NCI-H1694 (cell line): ENCODE measurements around the gene TBX1.

Experiments
- DNase-seq: peaks from one replicate; lab custom pipeline; 2025; lab: John Stamatoyannopoulos, UW

Gene TBX1

GRCh38 chr22:19760058-19760950 is at the start of gene TBX1:
Gene TBX1 (plus strand): TSS chr22:19760778. CDS start chr22:19760844, 66 bp downstream.
- no peak for DNase-seq

DNA sequence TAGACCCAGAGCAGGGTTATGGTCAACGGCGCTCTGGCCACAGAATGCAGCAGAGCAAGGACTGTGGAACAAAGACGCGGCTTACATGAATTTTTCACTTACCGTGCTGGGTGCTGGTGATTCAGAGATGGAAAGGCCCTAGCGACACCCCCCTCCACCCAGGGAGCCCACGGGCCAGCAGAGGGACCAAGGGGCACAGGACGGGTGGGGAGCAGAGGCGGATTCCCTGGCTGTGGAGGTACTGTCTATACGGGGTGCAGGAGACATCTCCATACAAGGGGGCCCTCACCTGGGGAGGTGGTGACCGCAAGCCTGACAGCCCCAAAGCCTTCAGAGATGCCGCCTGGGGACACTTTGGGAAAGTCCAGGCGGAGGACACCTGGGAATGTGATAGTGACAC is 47.3 kb upstream of the TBX1 start:
- no peak for DNase-seq

- no peak for DNase-seq
Measured at GRCh38 chr22:19713650-19714311, 46.8 kb upstream of the TBX1 start.

DNA sequence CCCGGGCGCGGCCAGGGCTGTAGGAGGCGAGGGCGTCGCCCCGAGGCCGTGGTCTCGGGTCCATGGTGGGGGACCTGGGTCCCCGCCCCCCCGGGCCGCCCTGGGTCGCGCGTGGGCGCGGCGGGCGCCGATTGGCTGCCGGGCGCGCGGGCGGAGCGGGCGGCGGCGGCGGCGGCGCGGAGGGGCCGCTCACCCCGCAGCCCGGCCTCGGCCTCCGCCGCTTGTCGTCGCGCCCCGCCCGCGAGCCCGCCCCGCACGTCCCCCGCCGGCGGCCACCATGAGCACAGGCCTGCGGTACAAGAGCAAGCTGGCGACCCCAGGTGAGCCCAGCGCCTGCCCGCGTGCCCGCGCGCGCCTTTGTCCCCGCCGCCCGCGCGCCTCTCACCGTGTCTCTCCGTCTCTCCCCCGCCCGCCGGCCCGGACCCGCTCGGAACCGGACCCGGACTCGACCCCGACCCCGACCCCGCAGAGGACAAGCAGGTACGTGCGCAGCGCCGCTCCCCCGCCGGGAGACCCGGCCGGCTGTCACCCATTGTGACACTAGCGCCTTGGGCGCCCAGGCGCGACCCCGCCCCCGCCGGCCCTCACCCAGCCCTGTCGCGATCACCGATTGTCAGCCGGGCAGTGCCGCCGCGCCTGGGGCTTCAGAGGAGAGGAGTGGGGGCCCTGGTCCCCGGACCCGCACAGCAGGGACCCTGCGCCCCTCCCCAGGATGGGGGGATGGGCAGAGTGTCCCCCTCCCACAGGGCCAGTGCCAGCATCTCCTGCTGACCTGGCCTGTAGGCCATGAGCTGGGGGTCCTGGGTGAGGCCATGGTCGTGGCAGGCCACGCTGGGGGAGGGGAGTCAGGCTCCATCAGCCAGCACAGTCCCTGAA is 46.0 kb upstream of the TBX1 start, which contains the start of gene SEPTIN5:
Gene SEPTIN5 (plus strand): TSS at position 192 of the 876 bp plus-strand sequence. CDS start 86 bp downstream, at position 278.
- DNase-seq: no peak

DNA sequence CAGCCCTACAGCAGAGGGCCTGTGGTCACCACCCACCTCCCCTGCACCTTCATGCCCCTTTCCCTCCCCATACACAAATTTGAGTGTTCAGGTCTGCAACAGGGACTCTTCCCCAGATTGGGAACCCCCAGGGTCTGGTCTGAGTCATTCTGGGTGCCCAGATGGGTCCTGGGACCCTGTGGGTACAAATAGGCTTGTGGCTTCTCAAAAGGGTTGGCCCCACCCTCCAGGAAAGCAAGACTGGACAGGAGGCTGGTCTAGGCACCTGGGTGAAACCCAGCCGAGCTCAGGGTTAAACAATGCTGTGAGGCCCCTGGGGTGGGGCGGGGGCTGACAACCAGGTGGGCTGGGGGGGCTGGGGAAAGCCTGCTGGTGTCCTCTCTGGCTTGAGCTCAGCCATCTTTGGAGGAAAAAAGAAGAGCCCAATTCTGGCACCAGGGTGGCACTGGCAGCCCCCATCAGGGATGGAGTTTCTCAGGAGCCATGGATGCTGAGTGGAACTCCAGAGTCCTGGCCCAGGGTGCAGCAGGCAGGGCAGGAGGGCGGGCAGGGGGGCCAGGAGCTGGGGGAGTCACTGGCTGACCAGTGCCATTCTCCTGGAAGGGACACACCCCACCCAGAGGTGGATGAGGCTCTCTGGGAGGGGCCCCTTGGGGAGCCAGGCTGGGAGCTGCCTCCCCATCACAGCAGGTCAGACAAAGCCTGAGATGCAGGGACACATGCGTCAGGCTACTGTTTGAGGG is 45.2 kb upstream of the TBX1 start:
- DNase-seq: no peak

DNA sequence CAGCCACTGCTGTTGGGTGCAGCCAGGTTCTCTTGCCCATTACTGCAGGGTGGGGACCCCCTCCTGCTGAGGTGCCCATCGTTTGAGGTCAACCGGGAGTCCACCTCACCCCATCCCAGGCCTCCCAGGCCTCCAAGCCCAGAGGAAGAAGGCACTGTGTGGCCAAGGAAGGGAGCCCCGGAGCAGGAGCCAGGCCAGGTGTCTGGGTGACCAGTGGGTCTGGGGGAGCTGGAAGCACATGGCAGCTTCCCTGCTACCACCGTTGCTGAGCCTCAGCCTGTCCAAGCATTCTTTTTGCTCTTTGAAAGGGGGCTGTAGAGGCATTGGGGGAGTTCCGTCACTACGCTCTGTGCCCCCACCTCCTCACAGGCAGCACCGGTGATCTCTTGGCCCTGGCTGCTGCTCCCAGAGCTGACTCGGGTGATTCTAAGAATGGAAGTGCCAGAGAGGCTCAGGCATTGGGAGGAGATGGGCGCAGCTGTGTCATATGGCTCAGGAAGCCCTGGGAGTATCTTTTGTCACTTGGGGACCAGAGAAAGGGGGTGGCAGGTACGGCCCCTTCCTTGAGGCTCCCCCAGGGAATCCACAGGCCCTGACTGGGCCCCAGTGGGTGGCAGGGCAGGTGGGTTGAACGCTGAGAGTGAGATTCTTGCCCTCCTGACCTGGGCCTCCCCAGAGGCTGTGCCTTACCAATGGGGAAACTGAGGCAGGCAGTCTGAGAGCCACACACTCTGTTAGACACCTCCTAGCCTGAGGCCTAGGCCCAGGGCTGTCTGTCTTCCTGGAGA is 44.3 kb upstream of the TBX1 start:
- DNase-seq: no peak

DNA sequence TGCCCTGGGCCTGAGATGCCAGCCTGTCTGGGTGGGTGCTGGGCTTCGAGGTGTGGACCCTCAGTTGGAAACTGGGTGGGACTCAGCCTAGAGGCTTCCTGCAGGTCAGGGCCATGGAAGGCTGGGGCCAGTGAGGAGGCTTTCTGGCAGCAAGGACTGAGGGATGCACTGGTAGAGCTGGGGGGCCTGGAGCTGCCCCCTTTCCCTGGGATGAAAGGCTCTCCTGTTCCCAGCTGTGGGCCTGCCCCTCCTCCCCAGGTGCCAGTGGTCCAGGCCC is 43.8 kb upstream of the TBX1 start:
- no peak for DNase-seq

DNA sequence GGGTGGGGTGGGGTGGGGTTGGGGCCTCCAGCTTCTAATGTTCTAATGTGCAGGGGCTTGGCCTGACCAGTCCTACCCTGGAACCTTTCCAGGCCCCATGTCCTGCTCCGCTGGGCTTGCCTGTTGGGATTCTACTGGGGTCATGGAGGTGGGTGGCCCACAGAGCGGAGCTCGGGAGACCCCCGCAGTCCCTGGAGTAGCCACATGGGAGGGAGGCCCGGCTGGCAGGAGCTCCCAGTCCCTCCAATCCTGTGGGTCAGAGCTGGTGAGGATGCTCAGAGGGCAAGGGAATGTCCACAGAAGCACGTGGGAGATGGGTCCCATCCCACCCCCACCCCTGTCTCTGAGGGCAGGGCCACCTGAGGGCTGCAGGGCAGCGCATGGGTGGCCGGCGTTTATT is 43.4 kb upstream of the TBX1 start:
- no peak for DNase-seq

- no peak for DNase-seq
Measured at GRCh38 chr22:19717691-19718455, 42.7 kb upstream of the TBX1 start.

- no peak for DNase-seq
Measured at GRCh38 chr22:19718456-19719049, 42.0 kb upstream of the TBX1 start.

DNA sequence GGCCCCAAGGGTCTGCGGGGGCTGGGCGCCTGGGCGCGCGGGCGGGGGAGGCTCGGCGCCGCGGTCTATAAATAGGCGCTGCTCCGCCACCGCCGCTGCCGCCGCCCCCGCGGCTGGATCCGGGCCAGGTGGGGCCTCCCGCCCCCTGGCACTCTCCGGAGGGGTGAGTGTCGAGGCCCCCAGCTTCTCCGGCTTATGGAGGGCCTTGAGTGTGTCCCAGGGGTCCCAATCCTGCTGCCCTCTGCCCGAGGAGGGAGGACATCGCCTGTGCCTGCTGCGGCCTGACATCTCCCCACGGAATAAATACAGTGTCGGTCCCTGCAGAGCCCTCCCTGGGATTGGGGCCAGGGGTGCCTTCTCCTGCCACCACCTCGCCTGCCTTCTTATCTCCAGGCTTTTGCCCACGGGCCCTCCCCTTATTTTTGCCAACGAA is 41.5 kb upstream of the TBX1 start:
- no peak for DNase-seq

DNA sequence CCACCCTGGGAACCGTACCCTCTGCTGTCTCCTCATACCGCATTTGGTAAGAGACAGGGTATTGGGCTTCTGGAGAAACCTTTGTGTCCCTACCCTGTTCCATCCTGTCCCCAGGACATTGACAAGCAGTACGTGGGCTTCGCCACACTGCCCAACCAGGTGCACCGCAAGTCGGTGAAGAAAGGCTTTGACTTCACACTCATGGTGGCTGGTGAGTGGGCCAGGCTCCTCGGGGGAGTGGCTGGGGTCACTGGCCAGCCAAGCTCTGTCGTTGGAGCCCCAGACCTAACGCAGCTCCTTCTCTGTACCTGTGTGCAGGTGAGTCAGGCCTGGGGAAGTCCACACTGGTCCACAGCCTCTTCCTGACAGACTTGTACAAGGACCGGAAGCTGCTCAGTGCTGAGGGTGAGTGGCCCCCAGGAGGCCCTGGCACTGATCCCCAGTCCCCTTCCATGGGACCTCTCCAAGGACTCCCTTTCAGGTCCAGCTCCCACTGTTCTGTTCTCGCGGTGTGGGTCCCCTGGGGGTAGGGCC is 41.0 kb upstream of the TBX1 start:
- DNase-seq: no peak

DNA sequence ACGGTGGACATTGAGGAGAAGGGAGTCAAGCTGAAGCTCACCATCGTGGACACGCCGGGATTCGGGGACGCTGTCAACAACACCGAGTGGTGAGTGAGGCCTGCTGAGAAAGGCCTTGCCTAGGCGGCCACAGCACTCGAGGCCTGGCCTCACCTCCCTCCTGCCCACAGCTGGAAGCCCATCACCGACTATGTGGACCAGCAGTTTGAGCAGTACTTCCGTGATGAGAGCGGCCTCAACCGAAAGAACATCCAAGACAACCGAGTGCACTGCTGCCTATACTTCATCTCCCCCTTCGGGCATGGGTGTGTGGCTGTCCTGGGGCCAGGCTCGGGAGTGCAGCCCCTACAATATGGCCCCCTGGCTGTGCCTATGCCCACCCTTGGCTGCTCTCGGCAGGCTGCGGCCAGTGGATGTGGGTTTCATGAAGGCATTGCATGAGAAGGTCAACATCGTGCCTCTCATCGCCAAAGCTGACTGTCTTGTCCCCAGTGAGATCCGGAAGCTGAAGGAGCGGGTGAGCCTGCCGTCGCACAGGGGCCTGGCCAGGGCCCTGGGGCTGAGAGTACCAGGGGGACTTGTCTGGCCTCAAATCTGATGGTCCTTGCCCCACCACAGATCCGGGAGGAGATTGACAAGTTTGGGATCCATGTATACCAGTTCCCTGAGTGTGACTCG is 40.3 kb upstream of the TBX1 start:
- no peak for DNase-seq

GRCh38 chr22:19720999-19721329 is 39.6 kb upstream of the TBX1 start:
- no peak for DNase-seq

DNA sequence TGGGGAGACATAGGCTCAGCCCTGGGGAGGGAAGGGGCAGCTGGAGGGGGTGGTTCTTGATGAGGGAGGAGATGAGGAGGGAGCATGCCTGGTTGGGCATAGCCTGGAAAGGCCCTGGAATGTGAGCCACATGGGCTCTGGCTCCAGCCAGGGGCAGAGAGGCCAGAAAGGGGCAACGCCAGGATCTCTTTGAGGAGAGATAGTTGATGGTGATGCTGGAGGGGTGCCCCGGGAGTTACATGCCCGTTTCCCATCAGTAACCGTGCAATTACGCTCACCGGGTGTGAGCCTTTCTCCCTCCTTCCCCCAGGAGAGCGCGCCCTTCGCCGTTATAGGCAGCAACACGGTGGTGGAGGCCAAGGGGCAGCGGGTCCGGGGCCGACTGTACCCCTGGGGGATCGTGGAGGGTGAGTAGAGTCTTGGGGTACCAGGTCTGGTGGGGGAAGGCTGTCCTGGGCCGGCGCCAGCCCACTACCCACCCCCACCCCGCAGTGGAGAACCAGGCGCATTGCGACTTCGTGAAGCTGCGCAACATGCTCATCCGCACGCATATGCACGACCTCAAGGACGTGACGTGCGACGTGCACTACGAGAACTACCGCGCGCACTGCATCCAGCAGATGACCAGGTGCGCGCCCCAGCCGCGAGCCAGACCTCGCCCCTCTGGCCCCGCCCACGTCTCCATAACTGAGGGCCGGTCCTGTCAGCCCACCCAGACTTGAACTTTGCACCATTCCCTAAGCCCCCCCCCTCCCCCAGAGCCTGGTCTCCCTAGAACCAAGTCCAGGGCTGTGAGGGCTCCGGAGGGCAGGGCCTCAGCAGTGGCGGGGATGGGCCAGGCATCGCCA is 39.0 kb upstream of the TBX1 start:
- DNase-seq: no peak

- no peak for DNase-seq
Measured at GRCh38 chr22:19722178-19722981, 38.2 kb upstream of the TBX1 start.

- no peak for DNase-seq
Measured at GRCh38 chr22:19722982-19723231, 37.7 kb upstream of the TBX1 start.
